22Rv1 (cell line): Measurements from ENCODE around the gene BCKDHB.

Source experiments
- CTCF ChIP-seq: fragments of 450-650 bp; IDR thresholded peaks from 2 replicates; pipeline ENCODE4 v1.5.1; 2017; ENCODE audit warnings: mild to moderate bottlenecking
- ZFX ChIP-seq: fragments of 450-650 bp; IDR thresholded peaks from 2 replicates; pipeline ENCODE4 v1.6.1; 2017; ENCODE audit warnings: antibody characterized with exemption, borderline replicate concordance

DNA sequence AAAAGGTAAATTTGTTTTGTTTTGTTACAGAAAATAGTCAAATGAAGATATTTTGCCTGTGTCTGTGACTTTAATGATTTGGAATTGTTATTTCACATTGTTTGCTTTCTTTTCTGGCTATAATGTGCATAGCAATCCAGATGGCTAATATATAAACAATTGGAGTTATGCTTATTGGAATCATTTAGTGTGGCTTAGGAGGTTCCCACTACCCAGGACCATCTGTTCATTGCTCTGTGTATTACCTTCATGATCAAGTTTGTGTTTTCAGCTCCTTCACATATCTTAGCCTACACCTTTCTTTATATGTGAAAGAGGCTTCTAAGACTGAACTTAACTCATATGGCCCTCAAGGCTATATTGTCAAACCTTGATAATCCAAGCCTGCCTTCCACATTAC, 232.9 kb downstream of the BCKDHB start:
- no peak for TF ChIP-seq CTCF
- TF ChIP-seq ZFX: no peak
